T-helper 17 cell (primary cell): Measurements from ENCODE around the gene GFRA3. TPM values are rescaled to one million over a fixed set of nuclear protein-coding genes. Genes with fewer than 3 reads are reported as not detected.
"Not testable (repeated sequence)": the region's sequence is repeated elsewhere in the genome, so short reads cannot be mapped to it uniquely, and the experiment has no call there.

Source experiments
- ATAC-seq: fragments of 150-1000 bp; cut with Tn5 transposase; 2 replicates; pipeline ENCODE4 v1.10.0; 2021; ENCODE audit warnings: mild to moderate bottlenecking, moderate library complexity
- DNase-seq, 3 donors: peaks; one replicate each; pipeline versions ENCODE4 v3.0.0 to v3.0.0-alpha.2; 2020 to 2021
- H3K9me3 ChIP-seq: one replicate; pipeline ENCODE4 v1.7.0; 2013; ENCODE audit warnings: low read length, mild to moderate bottlenecking; ENCODE audit not compliant: control insufficient read depth, poor library complexity, severe bottlenecking
- H3K27ac Mint-ChIP-seq: one replicate; pipeline ENCODE4 v1.8.0; 2022; ENCODE audit warnings: mild to moderate bottlenecking, moderate library complexity, mixed read lengths
- H3K27me3 Mint-ChIP-seq: one replicate; pipeline ENCODE4 v1.8.0; 2022; ENCODE audit warnings: mixed read lengths
- H3K36me3 Mint-ChIP-seq: one replicate; pipeline ENCODE4 v1.8.0; 2022; ENCODE audit warnings: low read depth, mixed read lengths
- H3K4me1 Mint-ChIP-seq: one replicate; pipeline ENCODE4 v1.8.0; 2022; ENCODE audit warnings: mild to moderate bottlenecking, mixed read lengths
- H3K4me3 Mint-ChIP-seq: one replicate; pipeline ENCODE4 v1.8.0; 2022; ENCODE audit warnings: mild to moderate bottlenecking, moderate library complexity, mixed read lengths
- total RNA-seq, 4 donors: library from RNA in 2 of 4; stranded (reverse) in 2 of 4; gene quantifications; one replicate each; pipeline ENCODE4 v1.2.3 and lab custom pipeline; 2022 to 2026

GFRA3 gene
- total RNA-seq, 2 donors from 2014 or later: not detected

GRCh38 chr5:138273834-138274188 lies 610 bp downstream of the GFRA3 start:
- no peak for DNase-seq
- H3K27me3 Mint-ChIP-seq: peaks cover 45% of the 10 kb centered on the region
- H3K36me3 Mint-ChIP-seq: peaks cover 3% of the 10 kb centered on the region
- H3K4me1 Mint-ChIP-seq: peaks cover 4% of the 10 kb centered on the region
- no peak overlapping the region for H3K27ac Mint-ChIP-seq
- H3K4me3 Mint-ChIP-seq: peak overlapping the region; percentile 7
- no peak for ATAC-seq
- H3K9me3 ChIP-seq: no peaks in the 10 kb centered on the region

GRCh38 chr5:138272681-138273080 lies 1.7 kb downstream of the GFRA3 start:
- no peaks in the 10 kb centered on the region for H3K9me3 ChIP-seq
- no peak for DNase-seq
- Mint-ChIP-seq H3K27me3 (peaks cover 42% of the 10 kb centered on the region), H3K4me1 (peaks cover 4% of the 10 kb centered on the region), H3K36me3 (peaks cover 3% of the 10 kb centered on the region), H3K4me3 (no peak overlapping the region), H3K27ac (no peak overlapping the region)
- ATAC-seq: no peak

GRCh38 chr5:138271281-138271680 lies 3.1 kb downstream of the GFRA3 start:
- H3K36me3 Mint-ChIP-seq: peaks cover 3% of the 10 kb centered on the region
- ATAC-seq: no peak
- no peak overlapping the region for H3K4me3 Mint-ChIP-seq
- DNase-seq: no peak
- H3K9me3 ChIP-seq: no peaks in the 10 kb centered on the region
- no peak overlapping the region for H3K27ac Mint-ChIP-seq
- H3K27me3 Mint-ChIP-seq: peaks cover 45% of the 10 kb centered on the region
- H3K4me1 Mint-ChIP-seq: peaks cover 4% of the 10 kb centered on the region

- peaks cover 4% of the 10 kb centered on the region for H3K36me3 Mint-ChIP-seq
- no peak for DNase-seq
- no peak overlapping the region for H3K4me3 Mint-ChIP-seq
- H3K9me3 ChIP-seq: no peaks in the 10 kb centered on the region
- H3K27ac Mint-ChIP-seq: no peak overlapping the region
- H3K27me3 Mint-ChIP-seq: peaks cover 27% of the 10 kb centered on the region
- ATAC-seq: no peak
- H3K4me1 Mint-ChIP-seq: peaks cover 4% of the 10 kb centered on the region
Observed at GRCh38 chr5:138264183-138264582, 10.2 kb downstream of the GFRA3 start.

GRCh38 chr5:138263581-138263980 lies 10.8 kb downstream of the GFRA3 start:
- no peak for ATAC-seq

DNA sequence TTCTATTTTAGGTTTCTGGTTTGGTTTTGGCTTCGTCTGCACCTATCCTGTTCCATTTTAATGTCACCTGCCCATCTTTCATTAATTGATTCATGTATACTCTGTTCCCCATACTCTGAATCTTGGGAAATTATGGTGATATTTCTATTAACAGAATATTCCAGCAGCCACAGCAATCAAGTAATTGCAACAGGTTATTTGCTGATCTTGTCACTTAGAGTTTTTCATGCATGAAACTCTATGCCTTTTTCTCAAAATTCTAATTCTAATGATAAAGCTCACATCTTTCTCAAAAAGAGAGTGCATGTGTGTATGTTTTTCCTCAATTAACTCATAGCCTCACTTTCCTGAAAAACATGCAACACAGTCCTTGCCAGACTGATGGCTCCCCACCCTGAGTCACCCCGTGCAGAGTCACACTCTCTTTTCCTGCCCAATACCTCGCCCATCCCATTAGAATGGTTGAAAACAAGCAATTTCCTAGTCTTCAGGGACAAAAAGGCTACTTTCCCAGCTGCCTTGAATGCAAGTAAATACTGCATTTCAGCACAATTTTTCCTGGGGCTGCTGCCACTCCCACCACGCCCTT lies 15.6 kb downstream of the GFRA3 start:
- H3K36me3 Mint-ChIP-seq: no peaks in the 10 kb centered on the region
- no peak overlapping the region for H3K27ac Mint-ChIP-seq
- H3K4me1 Mint-ChIP-seq: peaks cover 2% of the 10 kb centered on the region
- H3K27me3 Mint-ChIP-seq: peaks cover 21% of the 10 kb centered on the region
- H3K9me3 ChIP-seq: no peaks in the 10 kb centered on the region
- DNase-seq: no peak
- no peak for ATAC-seq
- H3K4me3 Mint-ChIP-seq: no peak overlapping the region

More at GRCh38 chr5:138263581-138263980, 10.8 kb downstream of the GFRA3 start:
- Mint-ChIP-seq H3K4me3 (no peak overlapping the region), H3K36me3 (peaks cover 4% of the 10 kb centered on the region), H3K27ac (no peak overlapping the region), H3K27me3 (peaks cover 33% of the 10 kb centered on the region), H3K4me1 (peaks cover 4% of the 10 kb centered on the region)
- DNase-seq: no peak
- H3K9me3 ChIP-seq: no peaks in the 10 kb centered on the region

DNA sequence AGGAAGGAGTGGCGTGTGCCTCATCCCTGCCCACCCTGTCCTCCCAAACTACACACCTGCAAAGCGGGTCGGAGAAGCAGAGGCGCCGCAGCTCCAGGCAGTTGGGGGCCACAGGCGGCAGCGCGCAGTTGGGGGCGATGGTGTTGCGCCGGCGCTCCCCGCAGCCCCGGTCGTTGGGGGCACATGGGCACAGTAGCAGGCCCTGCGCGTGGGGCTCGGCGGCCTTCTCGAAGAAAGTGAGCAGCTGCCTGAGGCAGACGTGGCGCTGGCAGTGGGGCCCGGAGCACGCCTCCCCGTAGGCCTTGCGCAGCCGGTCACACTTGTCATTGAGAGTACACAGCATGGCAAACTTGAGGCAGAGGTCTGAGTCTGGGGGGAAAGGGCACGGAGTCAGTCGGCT lies 16.8 kb downstream of the GFRA3 start:
- H3K27ac Mint-ChIP-seq: no peak overlapping the region
- no peak for DNase-seq
- H3K27me3 Mint-ChIP-seq: peaks cover 21% of the 10 kb centered on the region
- H3K9me3 ChIP-seq: no peaks in the 10 kb centered on the region
- ATAC-seq: no peak
- peaks cover 2% of the 10 kb centered on the region for H3K4me1 Mint-ChIP-seq
- H3K4me3 Mint-ChIP-seq: no peak overlapping the region
- no peaks in the 10 kb centered on the region for H3K36me3 Mint-ChIP-seq

DNA sequence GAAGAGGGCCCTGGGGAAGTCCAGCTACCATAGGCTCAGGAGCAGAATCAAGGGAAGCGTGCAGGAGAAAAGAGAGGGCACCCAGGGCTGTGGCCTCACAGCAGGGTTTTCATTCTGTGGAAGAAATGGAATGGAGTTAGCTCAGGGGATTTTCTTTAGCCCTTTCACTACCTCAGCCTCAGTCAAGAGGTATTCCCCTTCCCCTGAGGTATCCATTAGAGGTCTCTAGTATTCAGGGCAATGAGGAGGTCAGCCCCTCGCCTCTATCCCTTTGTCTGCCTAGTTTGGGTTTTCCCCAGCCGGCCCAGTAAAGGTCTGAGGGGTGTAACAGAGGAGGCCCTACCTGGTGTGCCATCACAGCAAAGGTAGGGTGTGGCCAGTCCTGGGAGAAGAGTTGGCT lies 21.5 kb downstream of the GFRA3 start:
- H3K4me1 Mint-ChIP-seq: no peaks in the 10 kb centered on the region
- H3K27me3 Mint-ChIP-seq: peaks cover 6% of the 10 kb centered on the region
- no peak for ATAC-seq
- H3K27ac Mint-ChIP-seq: no peak overlapping the region
- no peak overlapping the region for H3K4me3 Mint-ChIP-seq
- DNase-seq: no peak
- no peaks in the 10 kb centered on the region for H3K36me3 Mint-ChIP-seq
- no peaks in the 10 kb centered on the region for H3K9me3 ChIP-seq

- ATAC-seq, DNase-seq, H3K36me3 Mint-ChIP-seq, H3K27ac Mint-ChIP-seq, H3K9me3 ChIP-seq, H3K4me1 Mint-ChIP-seq, H3K4me3 Mint-ChIP-seq: not testable (repeated sequence)
- H3K27me3 Mint-ChIP-seq: peaks cover 29% of the 10 kb centered on the region
Observed at GRCh38 chr5:138247800-138248199, 26.6 kb downstream of the GFRA3 start.

GRCh38 chr5:138246822-138247221 lies 27.6 kb downstream of the GFRA3 start:
- peaks cover 35% of the 10 kb centered on the region for H3K27me3 Mint-ChIP-seq
- no peak for ATAC-seq
- H3K9me3 ChIP-seq: no peaks in the 10 kb centered on the region
- no peak overlapping the region for H3K27ac Mint-ChIP-seq
- H3K36me3 Mint-ChIP-seq: peaks cover 5% of the 10 kb centered on the region
- H3K4me3 Mint-ChIP-seq: no peak overlapping the region
- DNase-seq: no peak
- H3K4me1 Mint-ChIP-seq: peaks cover 4% of the 10 kb centered on the region

- H3K27me3 Mint-ChIP-seq: peaks cover 37% of the 10 kb centered on the region
- DNase-seq (no peak), ATAC-seq (no peak)
- H3K27ac Mint-ChIP-seq: no peak overlapping the region
- peaks cover 7% of the 10 kb centered on the region for H3K4me1 Mint-ChIP-seq
- H3K36me3 Mint-ChIP-seq: peaks cover 5% of the 10 kb centered on the region
- H3K9me3 ChIP-seq: no peaks in the 10 kb centered on the region
- H3K4me3 Mint-ChIP-seq: no peak overlapping the region
Observed at GRCh38 chr5:138246334-138246733, 28.1 kb downstream of the GFRA3 start.

GRCh38 chr5:138245717-138246116 lies 28.7 kb downstream of the GFRA3 start:
- peaks cover 11% of the 10 kb centered on the region for H3K4me1 Mint-ChIP-seq
- peaks cover 5% of the 10 kb centered on the region for H3K36me3 Mint-ChIP-seq
- H3K27ac Mint-ChIP-seq: no peak overlapping the region
- peaks cover 43% of the 10 kb centered on the region for H3K27me3 Mint-ChIP-seq
- H3K4me3 Mint-ChIP-seq: no peak overlapping the region
- DNase-seq (no peak), ATAC-seq (no peak)
- no peaks in the 10 kb centered on the region for H3K9me3 ChIP-seq

DNA sequence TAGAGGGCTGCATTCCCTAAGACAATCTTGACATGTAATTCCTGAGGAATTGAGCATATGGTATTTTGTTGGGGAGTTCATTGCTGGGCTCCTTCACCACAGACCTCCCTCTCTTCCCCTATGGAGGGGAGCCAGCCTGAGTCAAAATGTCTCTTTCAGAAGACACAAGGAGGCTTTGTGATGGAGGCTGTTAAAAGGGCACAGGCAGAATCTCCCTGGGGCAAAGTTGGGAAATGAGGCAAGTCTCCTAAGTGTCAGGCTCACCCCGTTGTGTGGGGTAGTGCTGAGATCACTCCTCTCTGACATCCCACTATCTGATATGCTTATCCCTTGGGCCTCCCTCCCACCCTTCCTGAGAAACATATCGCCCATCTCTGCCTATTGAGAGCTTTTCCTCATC lies 30.6 kb downstream of the GFRA3 start:
- Mint-ChIP-seq H3K27ac (no peak overlapping the region), H3K27me3 (peaks cover 58% of the 10 kb centered on the region), H3K4me3 (no peak overlapping the region), H3K36me3 (peaks cover 8% of the 10 kb centered on the region), H3K4me1 (peaks cover 14% of the 10 kb centered on the region)
- no peak for DNase-seq
- ATAC-seq: no peak
- H3K9me3 ChIP-seq: no peaks in the 10 kb centered on the region

DNA sequence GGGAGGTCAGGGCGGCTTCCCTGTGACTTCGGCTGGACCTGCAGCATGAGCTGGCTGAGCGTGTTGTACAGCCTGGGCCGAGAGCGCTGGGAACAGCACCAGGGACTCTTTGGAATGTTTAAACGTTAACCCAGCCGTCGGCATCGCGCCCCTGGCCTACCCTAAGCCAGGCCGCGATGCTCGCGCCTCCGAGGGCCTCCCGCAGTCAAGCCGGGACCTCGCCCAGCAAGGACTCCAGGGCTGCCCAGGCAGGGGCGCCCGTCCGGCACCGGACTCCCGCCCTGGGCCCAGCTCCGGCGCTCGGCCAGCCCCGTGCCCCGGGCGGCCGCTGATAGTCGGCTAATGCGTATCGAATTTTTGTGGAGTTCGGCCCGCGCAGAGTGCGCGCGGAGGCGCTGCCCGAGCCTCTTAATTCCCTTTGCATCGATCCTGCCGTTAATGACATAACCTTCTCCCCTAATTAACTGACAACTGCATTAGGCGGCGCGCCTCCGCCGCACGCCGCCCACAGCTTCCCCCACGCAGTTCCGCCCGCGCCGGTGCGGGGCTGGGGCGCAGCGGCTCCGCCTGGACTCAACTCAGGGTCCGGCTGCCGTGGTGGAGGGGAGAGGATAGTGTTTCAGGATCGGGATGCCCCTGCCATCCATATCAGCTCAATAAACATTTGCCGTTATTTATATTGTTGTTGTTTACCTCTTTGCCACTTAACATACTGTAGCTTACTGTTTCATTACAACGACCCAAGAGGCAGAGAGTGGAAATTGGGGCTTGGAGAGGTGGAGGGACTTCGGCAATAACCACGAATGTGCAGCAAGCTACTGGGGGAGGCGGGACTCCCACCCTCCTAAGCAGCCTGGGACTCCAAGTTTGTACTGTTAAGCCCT lies 32.5 kb downstream of the GFRA3 start:
- peaks cover 8% of the 10 kb centered on the region for H3K36me3 Mint-ChIP-seq
- peak overlapping the region; percentile 63 for H3K4me3 Mint-ChIP-seq
- H3K27me3 Mint-ChIP-seq: peaks cover 61% of the 10 kb centered on the region
- H3K27ac Mint-ChIP-seq: no peak overlapping the region
- DNase-seq (peak in 1 of 3 donors; percentile 15), ATAC-seq (peak; percentile 69)
- peaks cover 14% of the 10 kb centered on the region for H3K4me1 Mint-ChIP-seq
- no peaks in the 10 kb centered on the region for H3K9me3 ChIP-seq
